GM18861 (cell line): Measurements from ENCODE around the gene UEVLD.

Experiments
- ATAC-seq: cut with Tn5 transposase; IDR thresholded peaks from one replicate; pipeline ENCODE4 v1.9.1; 2021; ENCODE audit not compliant: unreplicated experiment

UEVLD gene

GRCh38 chr11:18502352-18502751 is 86.2 kb downstream of the UEVLD start:
- no peak for ATAC-seq

GRCh38 chr11:18501629-18502028 is 86.9 kb downstream of the UEVLD start:
- ATAC-seq = no peak

- ATAC-seq = no peak
Measured at GRCh38 chr11:18498039-18498438, 90.5 kb downstream of the UEVLD start.

- no peak for ATAC-seq
Measured at GRCh38 chr11:18495703-18496102, 92.8 kb downstream of the UEVLD start.

GRCh38 chr11:18495271-18495670 is 93.3 kb downstream of the UEVLD start:
- no peak for ATAC-seq

- no peak for ATAC-seq
Measured at GRCh38 chr11:18493310-18493709, 95.2 kb downstream of the UEVLD start.

- ATAC-seq = no peak
Measured at GRCh38 chr11:18492888-18493287, 95.6 kb downstream of the UEVLD start.

- ATAC-seq = no peak
Measured at GRCh38 chr11:18491924-18492323, 96.6 kb downstream of the UEVLD start.

- no peak for ATAC-seq
Measured at GRCh38 chr11:18490736-18491485, 97.6 kb downstream of the UEVLD start.

GRCh38 chr11:18490319-18490718 is 98.2 kb downstream of the UEVLD start:
- ATAC-seq = no peak

- peak; percentile 63 for ATAC-seq
Measured at GRCh38 chr11:18485913-18486528, 102.5 kb downstream of the UEVLD start.
